GM10266 (cell line): ENCODE data around the gene RELN.

Experiments used
- DNase-seq: peaks from one replicate; pipeline ENCODE4 v3.0.0; 2012; ENCODE audit errors: extremely low spot score
- TF ChIP-seq, protein P1 (sequence below): IDR thresholded peaks from 2 replicates; pipeline ENCODE4 v1.5.1; 2012; ENCODE audit warnings: mild to moderate bottlenecking, low read depth; ENCODE audit not compliant: control insufficient read depth, insufficient read depth; ENCODE audit errors: missing control alignments

The RELN gene

DNA sequence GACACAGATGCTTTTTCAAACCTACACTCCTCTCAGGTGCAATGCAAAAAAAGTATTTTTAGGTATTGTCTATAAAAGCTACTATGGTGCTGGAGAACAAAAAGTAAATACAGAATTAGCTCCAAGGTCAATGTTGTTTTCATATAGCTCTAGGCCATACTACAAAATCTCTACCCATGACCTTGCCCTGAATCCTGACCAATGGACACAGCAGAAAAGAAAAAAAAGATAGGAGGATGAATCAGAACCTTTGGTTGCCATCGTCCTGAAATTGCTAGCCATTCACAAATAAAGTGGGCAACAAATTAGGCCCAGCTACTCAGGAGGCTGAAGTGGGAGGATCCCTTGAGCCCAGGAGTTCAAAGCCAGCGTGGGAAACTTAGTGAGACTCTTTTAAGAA is 35.2 kb upstream of the RELN start:
- TF ChIP-seq, protein P1, sequence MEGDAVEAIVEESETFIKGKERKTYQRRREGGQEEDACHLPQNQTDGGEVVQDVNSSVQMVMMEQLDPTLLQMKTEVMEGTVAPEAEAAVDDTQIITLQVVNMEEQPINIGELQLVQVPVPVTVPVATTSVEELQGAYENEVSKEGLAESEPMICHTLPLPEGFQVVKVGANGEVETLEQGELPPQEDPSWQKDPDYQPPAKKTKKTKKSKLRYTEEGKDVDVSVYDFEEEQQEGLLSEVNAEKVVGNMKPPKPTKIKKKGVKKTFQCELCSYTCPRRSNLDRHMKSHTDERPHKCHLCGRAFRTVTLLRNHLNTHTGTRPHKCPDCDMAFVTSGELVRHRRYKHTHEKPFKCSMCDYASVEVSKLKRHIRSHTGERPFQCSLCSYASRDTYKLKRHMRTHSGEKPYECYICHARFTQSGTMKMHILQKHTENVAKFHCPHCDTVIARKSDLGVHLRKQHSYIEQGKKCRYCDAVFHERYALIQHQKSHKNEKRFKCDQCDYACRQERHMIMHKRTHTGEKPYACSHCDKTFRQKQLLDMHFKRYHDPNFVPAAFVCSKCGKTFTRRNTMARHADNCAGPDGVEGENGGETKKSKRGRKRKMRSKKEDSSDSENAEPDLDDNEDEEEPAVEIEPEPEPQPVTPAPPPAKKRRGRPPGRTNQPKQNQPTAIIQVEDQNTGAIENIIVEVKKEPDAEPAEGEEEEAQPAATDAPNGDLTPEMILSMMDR = no peak
- no peak for DNase-seq

DNA sequence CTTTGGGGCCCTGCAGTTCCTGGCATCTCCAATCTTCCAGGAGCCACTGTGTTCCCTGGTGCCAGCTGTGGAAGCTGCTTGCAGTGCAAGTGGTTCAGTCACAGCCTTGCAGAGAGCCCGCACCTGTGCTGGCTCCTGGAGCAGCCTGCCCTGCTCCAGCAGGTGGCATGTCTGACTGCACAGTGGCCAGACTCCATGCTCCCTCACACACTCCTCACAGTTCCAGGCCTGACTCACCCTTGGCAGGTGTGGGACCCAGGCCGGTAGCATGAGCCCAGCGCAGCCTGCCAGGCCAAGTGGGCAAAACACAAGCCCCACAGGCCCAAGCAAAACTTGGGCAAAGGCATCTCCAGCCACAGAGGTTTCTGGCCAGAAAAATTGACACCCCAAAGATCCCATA is 33.6 kb upstream of the RELN start:
- no peak for DNase-seq
- TF ChIP-seq, protein P1 = no peak

DNA sequence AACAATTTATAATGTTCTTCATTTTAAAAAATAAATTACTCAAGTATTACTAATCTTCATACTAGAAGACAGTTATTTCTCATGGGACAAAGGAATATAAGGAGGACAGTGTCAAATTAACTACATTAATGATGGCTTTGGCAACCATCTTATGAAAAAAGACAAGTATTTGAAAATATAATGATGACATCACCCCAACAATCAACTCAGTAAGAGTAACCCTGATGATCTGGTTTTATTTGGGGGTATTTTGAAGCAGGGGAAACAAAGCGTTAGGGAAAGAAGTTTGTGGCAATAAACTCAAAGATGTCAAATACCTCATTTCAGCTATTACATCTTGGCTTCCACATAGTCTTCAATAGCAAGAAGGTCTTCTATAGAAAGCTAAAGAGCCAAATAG is 29.0 kb upstream of the RELN start:
- DNase-seq = no peak
- TF ChIP-seq, protein P1 = no peak

DNA sequence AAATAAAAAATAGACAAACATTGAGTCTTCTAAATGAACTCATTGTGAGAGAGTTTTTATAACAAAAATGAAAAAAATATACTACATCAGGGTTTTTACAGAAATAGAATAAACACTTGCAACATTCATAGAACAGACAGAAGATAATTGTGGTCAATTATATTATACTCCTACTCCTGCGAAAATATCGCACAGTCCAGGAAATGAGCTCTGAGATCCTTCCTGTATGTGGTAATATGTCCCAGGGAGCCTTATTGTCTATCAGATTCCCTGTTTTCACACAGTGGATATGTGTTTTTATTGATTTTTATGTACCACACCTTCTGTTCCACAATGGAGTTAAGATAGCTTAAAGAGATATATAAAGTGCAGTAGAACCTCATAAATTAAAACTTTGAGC is 27.5 kb upstream of the RELN start:
- TF ChIP-seq, protein P1 = no peak
- no peak for DNase-seq

DNA sequence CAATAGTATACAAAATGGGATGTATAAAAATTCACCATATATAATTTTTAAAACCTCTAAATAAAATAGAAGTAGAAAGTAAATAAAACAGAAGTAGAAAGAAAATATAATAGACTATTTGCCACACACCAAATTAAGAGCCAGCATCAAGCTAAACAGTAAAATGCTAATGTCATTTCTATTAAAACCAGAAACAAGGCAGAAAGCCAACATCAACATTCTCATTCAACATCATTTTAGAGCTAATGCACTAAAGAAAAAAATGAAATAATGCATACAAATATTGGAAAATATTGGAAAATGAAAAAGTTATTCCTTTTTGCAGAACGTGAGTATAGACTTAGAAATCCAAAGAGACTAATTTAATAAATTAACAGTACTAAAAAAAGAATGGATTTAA is 23.4 kb upstream of the RELN start:
- TF ChIP-seq, protein P1 = no peak
- DNase-seq = no peak

DNA sequence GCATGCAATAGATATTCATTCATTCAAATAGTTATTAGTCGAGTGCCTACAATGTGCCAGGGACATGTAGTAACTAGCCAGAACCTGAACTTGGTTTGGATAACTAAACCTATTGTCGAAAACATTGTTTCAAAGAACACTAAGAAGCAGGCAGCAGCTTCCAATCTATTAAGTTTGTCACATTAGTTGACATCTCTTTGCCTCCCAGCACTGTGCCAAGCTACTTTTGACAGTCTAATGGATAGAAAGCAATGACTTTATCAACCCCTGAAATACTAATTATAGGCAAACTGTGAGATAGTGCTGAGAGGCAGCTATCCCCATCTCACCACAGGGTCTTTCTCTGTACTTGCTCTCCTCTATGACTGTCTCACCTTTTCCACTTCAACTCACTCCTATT is 22.4 kb upstream of the RELN start:
- DNase-seq = no peak
- TF ChIP-seq, protein P1 = no peak

DNA sequence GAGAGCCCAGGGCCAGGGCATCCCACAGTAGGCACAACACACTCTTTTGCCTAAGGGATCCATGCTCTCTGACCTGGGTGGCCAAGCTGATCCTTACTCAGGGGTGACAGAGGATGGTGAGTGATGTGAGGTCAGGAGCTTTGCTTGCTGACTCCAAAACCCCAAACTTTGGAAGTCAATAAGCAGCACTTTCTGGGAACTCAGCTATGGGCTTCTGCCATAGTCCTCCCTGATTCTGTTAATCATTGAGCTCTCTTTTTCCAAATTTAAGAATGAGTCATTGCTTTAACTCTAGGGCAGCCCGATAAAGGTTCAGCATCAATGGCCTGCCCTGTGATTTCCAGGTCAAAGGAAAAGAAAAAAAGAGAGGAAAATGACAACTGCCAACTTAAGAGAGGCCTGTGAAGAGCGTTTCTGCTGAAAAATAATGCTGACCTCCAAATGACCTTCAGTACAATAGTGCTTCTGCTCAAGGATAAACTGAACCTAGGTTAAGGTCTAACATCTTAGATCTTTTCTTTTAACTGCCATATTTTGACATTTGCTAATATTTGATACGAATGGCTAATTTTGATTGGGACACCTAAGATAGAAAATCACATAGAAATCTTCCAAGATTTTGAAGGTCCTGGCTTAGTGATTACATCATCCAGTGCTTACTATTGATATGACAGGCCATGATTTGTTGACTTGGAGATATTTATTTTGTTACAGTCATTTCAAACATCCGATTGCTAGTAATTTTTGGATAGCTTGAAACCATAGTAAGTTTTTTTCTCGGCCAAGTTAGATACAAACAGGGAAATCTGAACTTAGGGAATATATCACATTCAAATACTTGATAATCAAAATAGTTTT is 20.8 kb upstream of the RELN start:
- TF ChIP-seq, protein P1 = no peak
- DNase-seq = no peak
